Hepatocyte (in vitro differentiated cells): Measurements from ENCODE around the gene ENOPH1. TPM values are rescaled to one million over a fixed set of nuclear protein-coding genes. Genes with fewer than 3 reads are reported as not detected.

ENCODE experiments used
- DNase-seq: peaks from one replicate; pipeline ENCODE4 v3.0.0-alpha.2; 2016; ENCODE audit warnings: low spot score
- H2AFZ ChIP-seq: fragments of 200-600 bp; sonication (generic); 2 replicates; pipeline ENCODE4 v1.6.0; 2016; ENCODE audit warnings: antibody characterized with exemption, mild to moderate bottlenecking
- H3K27ac ChIP-seq: fragments of 200-600 bp; sonication (generic); 2 replicates; pipeline ENCODE4 v1.5.1; 2016; ENCODE audit warnings: mild to moderate bottlenecking
- H3K27me3 ChIP-seq: fragments of 200-600 bp; sonication (generic); 2 replicates; pipeline ENCODE4 v1.6.1; 2016
- H3K36me3 ChIP-seq: fragments of 200-600 bp; sonication (generic); replicated peaks from 2 replicates; pipeline ENCODE4 v1.5.1; 2016; ENCODE audit warnings: low read depth; ENCODE audit not compliant: insufficient read depth
- H3K4me1 ChIP-seq: fragments of 200-600 bp; sonication (generic); 2 replicates; pipeline ENCODE4 v1.5.1; 2016; ENCODE audit warnings: mild to moderate bottlenecking, moderate library complexity; ENCODE audit not compliant: insufficient read depth
- H3K4me2 ChIP-seq: fragments of 200-600 bp; sonication (generic); 2 replicates; pipeline ENCODE4 v1.6.0; 2016
- H3K4me3 ChIP-seq: fragments of 200-600 bp; sonication (generic); 2 replicates; pipeline ENCODE4 v1.5.1; 2016; ENCODE audit warnings: mild to moderate bottlenecking
- H3K79me2 ChIP-seq: fragments of 200-600 bp; sonication (generic); 2 replicates; pipeline ENCODE4 v1.6.0; 2017; ENCODE audit warnings: mild to moderate bottlenecking
- H3K9me2 ChIP-seq: fragments of 200-600 bp; sonication (generic); replicated peaks from 2 replicates; pipeline ENCODE4 v1.6.0; 2017; ENCODE audit warnings: mild to moderate bottlenecking; ENCODE audit not compliant: insufficient read depth
- H3K9me3 ChIP-seq: fragments of 200-600 bp; sonication (generic); 2 replicates; pipeline ENCODE4 v1.5.1; 2016; ENCODE audit warnings: low read depth, mild to moderate bottlenecking
- H4K20me1 ChIP-seq: fragments of 200-600 bp; sonication (generic); 2 replicates; pipeline ENCODE4 v1.6.0; 2016; ENCODE audit warnings: mild to moderate bottlenecking; ENCODE audit not compliant: insufficient read depth, poor library complexity, severe bottlenecking
- CTCF ChIP-seq: fragments of 200-600 bp; sonication (generic); IDR thresholded peaks from 2 replicates; pipeline ENCODE4 v1.5.1; 2016; ENCODE audit warnings: antibody characterized with exemption, mild to moderate bottlenecking; ENCODE audit not compliant: poor library complexity
- EZH2 ChIP-seq: fragments of 200-600 bp; sonication (generic); IDR thresholded peaks from 2 replicates; pipeline ENCODE4 v1.6.1; 2016; ENCODE audit warnings: antibody characterized with exemption, mild to moderate bottlenecking, borderline replicate concordance
- EZH2phosphoT487 ChIP-seq: fragments of 200-600 bp; sonication (generic); IDR thresholded peaks from one replicate; pipeline ENCODE4 v1.6.1; 2018; ENCODE audit warnings: antibody characterized with exemption, mild to moderate bottlenecking, low read depth, moderate library complexity; ENCODE audit not compliant: unreplicated experiment, severe bottlenecking
- WGBS: methylation state at CpG from one replicate; pipeline ENCODE4 v1.1.6; 2016; ENCODE audit warnings: low lambda C conversion rate; ENCODE audit errors: missing lambda C conversion rate; 5-methylcytosine and 5-hydroxymethylcytosine counted together
- polyA plus RNA-seq: library from polyadenylated mRNA; unstranded; fragments of >200 nt; fragmentation: Nextera tagmentation; extraction: Ambion mirVana; gene quantifications from 2 replicates; pipeline ENCODE4 v1.2.1, GENCODE V29; 2016
- total RNA-seq: library from RNA; depleted of rRNA; stranded (reverse); fragments of >200 nt; gene quantifications from 2 replicates; pipeline ENCODE4 v1.2.3, GENCODE V29; 2014

The ENOPH1 gene
- total and polyA plus RNA-seq, 2 experiments from 2014 or later: 35.9 to 59.6 TPM

GRCh38 chr4:82499738-82500434 lies 69.5 kb downstream of the ENOPH1 start:
- no peaks in the 10 kb centered on the region for H3K4me1 ChIP-seq
- H3K27ac ChIP-seq: no peak overlapping the region
- no peaks in the 10 kb centered on the region for H3K27me3 ChIP-seq
- no peak overlapping the region for H2AFZ ChIP-seq
- DNase-seq: no peak
- WGBS: 82% methylated on average over 6 of the region's 6 CpGs
- no peaks in the 10 kb centered on the region for H3K36me3 ChIP-seq
- no peak for TF ChIP-seq CTCF
- TF ChIP-seq EZH2phosphoT487: no peak
- TF ChIP-seq EZH2: no peak
- H3K9me2 ChIP-seq: no peaks in the 10 kb centered on the region
- no peaks in the 10 kb centered on the region for H3K79me2 ChIP-seq
- no peak overlapping the region for H3K4me3 ChIP-seq
- no peak overlapping the region for H3K4me2 ChIP-seq
- H4K20me1 ChIP-seq: no peaks in the 10 kb centered on the region
- H3K9me3 ChIP-seq: no peaks in the 10 kb centered on the region

- no peaks in the 10 kb centered on the region for H3K36me3 ChIP-seq
- no peak for TF ChIP-seq CTCF
- TF ChIP-seq EZH2: no peak
- no peak for TF ChIP-seq EZH2phosphoT487
- no peaks in the 10 kb centered on the region for H3K79me2 ChIP-seq
- no peaks in the 10 kb centered on the region for H3K27me3 ChIP-seq
- WGBS: 52% methylated on average over 5 of the region's 5 CpGs
- no peaks in the 10 kb centered on the region for H3K9me2 ChIP-seq
- no peaks in the 10 kb centered on the region for H4K20me1 ChIP-seq
- H3K4me2 ChIP-seq: no peak overlapping the region
- no peaks in the 10 kb centered on the region for H3K9me3 ChIP-seq
- no peak overlapping the region for H2AFZ ChIP-seq
- no peak for DNase-seq
- no peaks in the 10 kb centered on the region for H3K4me1 ChIP-seq
- H3K27ac ChIP-seq: no peak overlapping the region
- no peak overlapping the region for H3K4me3 ChIP-seq
Measured at GRCh38 chr4:82500435-82501153, 70.2 kb downstream of the ENOPH1 start.

- H3K4me2 ChIP-seq: no peak overlapping the region
- TF ChIP-seq CTCF (no peak), EZH2phosphoT487 (no peak), EZH2 (no peak)
- WGBS: 86% methylated on average over 2 of the region's 2 CpGs
Measured at GRCh38 chr4:82501154-82501442, 70.7 kb downstream of the ENOPH1 start.

More at GRCh38 chr4:82501154-82501442, 70.7 kb downstream of the ENOPH1 start:
- no peak overlapping the region for H3K27ac ChIP-seq
- H3K9me3 ChIP-seq: no peaks in the 10 kb centered on the region
- H3K4me3 ChIP-seq: no peak overlapping the region
- no peaks in the 10 kb centered on the region for H3K9me2 ChIP-seq
- DNase-seq: no peak
- no peaks in the 10 kb centered on the region for H3K36me3 ChIP-seq
- no peaks in the 10 kb centered on the region for H3K79me2 ChIP-seq
- no peak overlapping the region for H2AFZ ChIP-seq
- H3K27me3 ChIP-seq: no peaks in the 10 kb centered on the region
- no peaks in the 10 kb centered on the region for H4K20me1 ChIP-seq
- H3K4me1 ChIP-seq: no peaks in the 10 kb centered on the region
